NCI-H146 treated with DMSO at 0.1 percent for 48 hours (cell line): ENCODE measurements around the gene CD68.

Experiments used
- DNase-seq: peaks from one replicate; lab custom pipeline; 2025; ENCODE audit not compliant: unreplicated experiment; lab: John Stamatoyannopoulos, UW

The CD68 gene

DNA sequence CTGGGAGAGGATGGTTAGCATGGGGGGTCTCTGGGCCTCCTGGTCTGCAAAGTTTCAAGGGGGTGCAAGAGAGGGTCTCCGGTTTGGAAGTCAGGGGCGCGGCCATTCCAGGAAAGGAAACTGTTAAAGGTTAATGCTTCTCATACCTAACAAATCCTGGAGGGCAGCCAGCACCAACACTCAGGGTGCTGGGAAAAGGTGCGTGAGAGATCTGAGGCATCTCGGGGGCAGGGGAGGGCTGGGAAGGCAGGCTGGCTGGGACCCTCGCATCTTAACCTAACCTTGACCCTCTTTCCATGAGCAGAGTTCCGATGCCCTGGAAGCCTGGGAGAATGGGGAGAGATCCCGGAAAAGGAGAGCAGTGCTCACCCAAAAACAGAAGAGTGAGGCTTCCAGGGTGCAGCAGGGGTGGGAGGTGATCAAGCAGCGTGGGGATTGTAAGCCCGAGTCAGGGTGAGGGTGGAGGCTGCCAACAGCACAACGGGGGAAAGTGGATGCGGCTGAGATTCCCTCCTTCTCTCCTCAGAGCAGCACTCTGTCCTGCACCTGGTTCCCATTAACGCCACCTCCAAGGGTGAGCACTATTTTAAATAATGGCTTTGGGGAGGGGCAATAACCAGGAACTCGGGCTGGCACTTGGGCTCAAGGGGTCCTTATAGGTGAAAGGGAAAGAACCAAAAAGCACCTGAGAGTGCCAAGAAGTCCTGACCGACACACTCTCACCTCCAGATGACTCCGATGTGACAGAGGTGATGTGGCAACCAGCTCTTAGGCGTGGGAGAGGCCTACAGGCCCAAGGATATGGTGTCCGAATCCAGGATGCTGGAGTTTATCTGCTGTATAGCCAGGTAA is 19.9 kb upstream of the CD68 start:
- no peak for DNase-seq

DNA sequence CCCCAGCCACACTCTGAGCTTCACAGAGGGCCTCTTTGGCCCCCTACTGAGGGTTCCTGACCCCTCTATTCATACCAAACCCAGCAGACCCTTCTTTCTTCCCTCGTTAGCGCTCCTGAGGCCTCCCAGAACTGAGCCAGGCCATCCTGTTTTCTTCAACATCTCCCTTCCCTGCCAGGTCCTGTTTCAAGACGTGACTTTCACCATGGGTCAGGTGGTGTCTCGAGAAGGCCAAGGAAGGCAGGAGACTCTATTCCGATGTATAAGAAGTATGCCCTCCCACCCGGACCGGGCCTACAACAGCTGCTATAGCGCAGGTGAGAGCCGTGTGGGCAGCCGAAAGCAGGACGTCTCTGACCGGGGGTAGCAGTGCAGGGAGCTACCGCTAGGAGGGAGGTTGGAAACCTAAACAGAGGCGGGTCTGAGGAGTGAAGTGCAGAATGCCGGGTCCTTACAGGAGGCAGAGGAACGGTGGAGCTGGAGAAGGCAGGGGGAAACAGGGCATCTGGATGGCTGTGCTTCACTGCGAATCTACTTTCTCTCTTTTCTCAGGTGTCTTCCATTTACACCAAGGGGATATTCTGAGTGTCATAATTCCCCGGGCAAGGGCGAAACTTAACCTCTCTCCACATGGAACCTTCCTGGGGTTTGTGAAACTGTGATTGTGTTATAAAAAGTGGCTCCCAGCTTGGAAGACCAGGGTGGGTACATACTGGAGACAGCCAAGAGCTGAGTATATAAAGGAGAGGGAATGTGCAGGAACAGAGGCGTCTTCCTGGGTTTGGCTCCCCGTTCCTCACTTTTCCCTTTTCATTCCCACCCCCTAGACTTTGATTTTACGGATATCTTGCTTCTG is 19.0 kb upstream of the CD68 start:
- peak; percentile 17 for DNase-seq

DNA sequence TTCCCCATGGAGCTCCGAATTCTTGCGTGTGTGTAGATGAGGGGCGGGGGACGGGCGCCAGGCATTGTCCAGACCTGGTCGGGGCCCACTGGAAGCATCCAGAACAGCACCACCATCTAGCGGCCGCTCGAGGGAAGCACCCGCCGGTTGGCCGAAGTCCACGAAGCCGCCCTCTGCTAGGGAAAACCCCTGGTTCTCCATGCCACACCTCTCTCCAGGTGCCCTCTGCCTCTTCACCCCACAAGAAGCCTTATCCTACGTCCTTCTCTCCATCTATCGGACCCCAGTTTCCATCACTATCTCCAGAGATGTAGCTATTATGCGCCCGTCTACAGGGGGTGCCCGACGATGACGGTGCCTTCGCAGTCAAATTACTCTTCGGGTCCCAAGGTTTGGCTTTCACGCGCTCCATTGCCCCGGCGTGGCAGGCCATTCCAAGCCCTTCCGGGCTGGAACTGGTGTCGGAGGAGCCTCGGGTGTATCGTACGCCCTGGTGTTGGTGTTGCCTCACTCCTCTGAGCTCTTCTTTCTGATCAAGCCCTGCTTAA is 18.3 kb upstream of the CD68 start:
- DNase-seq: peak; percentile 84

DNA sequence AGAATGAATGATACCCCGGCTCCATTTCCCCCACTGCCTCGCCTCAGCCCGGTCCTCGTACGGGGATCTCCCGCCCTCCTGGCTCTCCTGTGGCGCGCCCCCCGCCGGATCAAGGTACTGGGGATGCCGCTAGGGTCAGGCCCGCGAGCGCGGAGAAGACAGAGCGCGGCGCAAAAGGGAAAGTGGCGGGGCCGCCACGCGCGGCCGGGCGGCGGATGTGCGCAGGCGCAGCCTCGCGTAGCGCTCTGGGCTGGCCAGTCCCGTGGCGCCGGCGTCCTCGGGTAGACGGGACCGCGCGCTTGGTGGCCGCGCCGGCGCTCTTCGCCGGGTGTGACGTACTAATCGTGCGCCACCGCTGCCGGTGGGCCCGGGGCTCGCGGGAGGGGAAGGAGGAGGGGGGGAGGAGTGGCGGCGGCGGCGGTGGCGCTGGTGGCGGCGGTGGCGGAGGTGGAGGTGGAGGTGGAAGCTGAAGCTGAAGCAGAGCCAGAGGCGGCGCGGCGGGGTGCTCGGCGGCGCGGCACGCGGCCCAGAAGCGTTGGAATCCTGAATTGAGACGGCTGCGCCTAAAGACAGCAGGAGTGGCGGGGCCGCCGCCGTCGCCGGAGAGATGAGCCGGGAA is 17.7 kb upstream of the CD68 start, which contains the start of gene SENP3:
SENP3 (plus strand) TSS at position 331 of the 619 bp plus-strand sequence. CDS start 1,158 bp downstream, outside the sequence.
- DNase-seq: peak; percentile 62

DNA sequence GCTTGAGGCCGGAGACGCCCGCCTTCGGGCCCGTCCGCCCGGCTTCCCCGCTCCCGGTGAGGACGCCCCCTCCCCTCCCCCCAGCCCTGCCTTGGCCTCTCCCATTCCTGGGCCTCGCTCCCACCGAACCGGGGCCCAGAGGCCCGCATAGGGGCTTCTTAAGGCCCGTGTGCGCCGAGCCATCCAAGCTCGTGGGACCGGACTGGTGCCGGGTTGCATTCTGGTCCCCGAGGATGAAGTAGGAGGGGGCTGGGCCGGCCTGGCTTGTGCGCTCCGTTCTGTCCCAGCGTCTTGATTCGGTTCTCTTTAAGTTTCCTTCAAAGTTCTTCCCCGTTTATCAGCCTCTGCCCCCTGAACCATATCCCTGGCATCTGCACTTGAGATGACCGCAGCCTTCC is 17.2 kb upstream of the CD68 start:
- DNase-seq: no peak

DNA sequence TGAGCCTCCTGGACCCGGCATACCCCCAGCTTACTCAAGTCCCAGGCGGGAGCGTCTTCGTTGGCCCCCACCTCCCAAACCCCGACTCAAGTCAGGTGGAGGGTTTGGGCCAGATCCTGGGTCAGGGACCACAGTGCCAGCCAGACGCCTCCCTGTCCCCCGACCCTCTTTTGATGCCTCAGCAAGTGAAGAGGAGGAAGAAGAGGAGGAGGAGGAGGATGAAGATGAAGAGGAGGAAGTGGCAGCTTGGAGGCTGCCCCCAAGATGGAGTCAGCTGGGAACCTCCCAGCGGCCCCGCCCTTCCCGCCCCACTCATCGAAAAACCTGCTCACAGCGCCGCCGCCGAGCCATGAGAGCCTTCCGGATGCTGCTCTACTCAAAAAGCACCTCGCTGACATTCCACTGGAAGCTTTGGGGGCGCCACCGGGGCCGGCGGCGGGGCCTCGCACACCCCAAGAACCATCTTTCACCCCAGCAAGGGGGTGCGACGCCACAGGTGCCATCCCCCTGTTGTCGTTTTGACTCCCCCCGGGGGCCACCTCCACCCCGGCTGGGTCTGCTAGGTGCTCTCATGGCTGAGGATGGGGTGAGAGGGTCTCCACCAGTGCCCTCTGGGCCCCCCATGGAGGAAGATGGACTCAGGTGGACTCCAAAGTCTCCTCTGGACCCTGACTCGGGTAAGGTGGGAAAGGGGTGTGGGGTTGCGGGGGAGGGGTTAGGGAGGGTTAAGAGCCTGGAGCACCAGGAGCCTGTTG is 16.1 kb upstream of the CD68 start:
- DNase-seq: no peak

DNA sequence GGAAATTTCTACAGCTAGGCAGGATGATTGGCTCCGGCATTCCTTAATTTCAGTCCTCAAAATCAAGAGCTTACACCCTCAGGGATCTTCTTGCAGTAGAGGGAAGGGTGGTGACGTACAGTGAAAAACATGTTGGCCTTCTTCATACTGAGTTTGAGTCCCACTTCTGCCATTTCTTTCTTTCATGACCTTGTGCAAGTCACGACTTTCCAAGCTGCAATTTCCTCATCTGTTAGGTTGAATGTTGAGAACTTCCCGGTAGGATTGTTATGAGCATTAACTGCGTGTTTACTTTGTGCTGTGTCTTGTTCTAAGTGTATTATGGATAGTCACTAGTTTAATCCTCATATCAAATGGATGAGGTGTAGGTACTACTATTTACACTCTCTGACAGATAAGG is 9.9 kb upstream of the CD68 start:
- no peak for DNase-seq

DNA sequence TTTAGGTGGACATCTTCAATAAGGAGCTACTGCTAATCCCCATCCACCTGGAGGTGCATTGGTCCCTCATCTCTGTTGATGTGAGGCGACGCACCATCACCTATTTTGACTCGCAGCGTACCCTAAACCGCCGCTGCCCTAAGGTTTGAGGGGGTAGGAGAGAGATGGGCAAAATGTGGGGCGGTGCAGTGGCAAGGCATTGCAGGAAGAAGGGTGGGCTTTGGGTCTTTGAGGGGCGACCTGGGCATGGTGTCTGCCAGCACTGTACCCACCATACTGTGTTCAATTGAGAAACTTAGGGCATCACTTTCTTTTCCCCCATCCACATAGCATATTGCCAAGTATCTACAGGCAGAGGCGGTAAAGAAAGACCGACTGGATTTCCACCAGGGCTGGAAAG is 9.1 kb upstream of the CD68 start:
- DNase-seq: no peak

DNA sequence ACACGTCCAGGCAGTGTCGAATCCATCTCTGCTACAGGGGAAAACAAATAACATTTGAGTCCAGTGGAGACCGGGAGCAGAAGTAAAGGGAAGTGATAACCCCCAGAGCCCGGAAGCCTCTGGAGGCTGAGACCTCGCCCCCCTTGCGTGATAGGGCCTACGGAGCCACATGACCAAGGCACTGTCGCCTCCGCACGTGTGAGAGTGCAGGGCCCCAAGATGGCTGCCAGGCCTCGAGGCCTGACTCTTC is 7.2 kb upstream of the CD68 start:
- no peak for DNase-seq

DNA sequence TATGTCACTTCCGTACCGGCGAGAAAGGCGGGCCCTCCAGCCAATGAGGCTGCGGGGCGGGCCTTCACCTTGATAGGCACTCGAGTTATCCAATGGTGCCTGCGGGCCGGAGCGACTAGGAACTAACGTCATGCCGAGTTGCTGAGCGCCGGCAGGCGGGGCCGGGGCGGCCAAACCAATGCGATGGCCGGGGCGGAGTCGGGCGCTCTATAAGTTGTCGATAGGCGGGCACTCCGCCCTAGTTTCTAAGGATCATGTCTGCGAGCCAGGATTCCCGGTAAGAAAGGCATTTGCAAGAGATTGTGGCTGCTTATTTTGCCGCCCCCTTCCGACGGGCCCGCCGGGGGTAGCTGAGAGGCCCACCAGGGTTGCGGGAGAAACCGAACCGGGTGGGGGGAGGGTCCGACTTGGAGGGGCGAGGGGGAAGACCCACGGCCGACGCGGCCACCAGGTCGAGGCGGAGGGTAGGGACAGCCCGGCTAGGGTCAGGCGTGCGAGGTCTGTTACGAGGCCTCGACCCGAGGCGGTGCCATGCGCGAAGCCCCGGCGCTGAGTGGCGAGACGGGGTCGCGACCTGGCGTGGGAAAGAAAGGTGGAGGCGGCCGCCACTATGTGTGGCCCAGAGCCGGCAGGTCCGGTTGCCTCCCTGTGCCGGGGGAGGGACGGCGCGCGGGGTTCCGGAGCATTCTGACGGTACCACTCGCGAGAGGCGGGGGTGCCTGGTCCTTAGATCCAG is 6.7 kb upstream of the CD68 start:
- peak; percentile 97 for DNase-seq

DNA sequence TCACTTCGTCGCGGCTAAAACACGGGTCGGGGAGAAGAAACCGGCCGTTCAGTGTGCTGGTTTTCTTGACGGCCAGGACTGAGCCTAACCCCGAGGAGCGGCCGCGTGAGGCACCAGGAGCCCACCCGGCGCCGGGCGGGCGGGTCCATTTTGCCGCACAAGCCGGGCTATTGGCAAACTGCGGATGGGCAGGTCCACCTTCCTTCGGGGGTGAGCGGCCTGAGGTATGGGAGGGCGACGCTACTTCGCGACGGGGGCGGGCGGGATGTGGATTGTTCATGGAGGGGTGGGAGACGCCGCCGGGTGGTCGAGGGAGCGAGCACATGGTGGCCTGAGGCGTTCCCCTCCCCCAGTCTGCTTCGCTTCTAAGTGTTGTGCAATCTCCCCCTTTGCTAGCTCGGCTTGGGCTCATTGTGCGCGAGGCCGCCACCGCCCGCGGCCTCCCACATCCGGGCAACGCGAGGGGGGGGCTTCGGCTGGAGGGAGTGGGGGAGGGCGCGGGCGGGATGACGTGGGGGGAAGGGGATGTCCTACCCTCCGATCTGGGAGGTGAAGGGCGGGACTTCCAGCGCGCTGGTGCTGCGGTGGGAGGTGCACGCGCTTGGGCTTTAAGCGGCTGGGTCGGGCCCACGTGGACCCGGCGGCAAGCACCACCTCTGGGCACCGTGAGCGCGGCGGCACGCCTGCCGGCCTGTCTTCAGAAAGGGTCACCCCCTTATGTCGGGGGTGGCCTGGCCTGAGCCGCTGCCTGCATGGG is 5.9 kb upstream of the CD68 start:
- peak; percentile 73 for DNase-seq

DNA sequence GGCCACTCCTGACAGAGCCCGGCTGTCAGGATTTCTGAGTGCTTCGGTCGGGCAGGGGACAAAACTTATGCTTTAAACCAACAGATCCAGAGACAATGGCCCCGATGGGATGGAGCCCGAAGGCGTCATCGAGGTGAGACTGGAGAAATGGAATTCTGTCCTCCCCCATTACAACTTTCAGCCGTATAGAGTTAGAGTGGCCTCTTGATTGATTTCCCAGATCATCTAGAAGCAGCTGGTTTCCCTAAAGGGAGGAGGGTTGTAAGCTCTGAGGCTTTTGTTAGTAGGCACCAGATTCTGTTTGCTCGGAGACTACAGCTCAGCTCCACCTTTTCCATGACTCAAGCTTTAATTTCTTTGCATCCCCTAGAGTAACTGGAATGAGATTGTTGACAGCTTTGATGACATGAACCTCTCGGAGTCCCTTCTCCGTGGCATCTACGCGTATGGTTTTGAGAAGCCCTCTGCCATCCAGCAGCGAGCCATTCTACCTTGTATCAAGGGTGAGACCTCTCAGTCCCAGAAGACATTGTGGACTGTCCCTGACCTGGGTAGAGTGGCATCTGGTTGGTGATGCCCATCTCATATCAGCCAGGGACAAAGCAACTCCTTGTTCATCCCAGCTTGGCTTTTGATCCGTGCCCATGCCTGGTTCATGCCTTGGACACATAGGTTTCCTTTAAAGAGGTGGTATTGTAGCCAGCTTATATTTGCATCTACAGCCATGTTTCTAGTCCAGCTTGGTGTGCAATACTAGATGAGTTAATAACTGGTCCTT is 5.1 kb upstream of the CD68 start:
- no peak for DNase-seq

DNA sequence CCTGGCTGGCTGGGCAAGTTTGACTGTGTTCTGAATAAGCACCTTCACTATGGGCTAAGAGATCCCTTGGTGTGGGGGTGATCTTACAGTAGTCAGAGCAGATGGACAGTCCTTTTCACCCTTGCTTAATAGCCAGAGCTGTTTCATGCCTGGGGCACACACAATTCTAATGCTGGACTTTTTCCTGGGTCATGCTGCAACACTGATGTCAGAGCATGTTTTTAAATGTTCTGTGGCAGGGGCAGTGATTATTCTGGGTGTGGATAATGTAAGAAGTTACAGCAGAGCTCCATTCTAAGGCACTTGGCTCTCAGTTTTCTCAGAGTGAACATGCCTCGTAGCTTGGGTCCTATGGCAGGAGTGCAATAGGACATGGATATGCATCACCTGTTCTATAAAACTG is 4.0 kb upstream of the CD68 start:
- DNase-seq: no peak

DNA sequence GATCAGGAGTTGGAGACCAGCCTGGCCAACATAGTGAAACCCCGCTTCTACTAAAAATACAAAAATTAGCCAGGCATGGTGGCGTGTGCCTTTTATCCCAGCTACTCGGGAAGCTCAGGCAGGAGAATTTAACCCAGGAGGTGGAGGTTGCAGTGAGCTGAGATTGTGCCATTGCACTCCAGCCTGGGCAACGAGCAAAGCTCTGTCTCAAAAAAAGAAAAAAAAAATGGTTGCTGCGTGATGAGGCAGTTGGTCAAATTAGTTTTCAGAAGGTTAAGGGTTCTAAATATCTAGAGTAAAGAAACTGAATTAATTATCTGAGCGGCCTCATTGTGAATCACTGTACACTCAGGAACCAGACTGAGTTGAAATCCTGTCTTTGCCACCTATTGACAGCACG is 3.5 kb upstream of the CD68 start:
- DNase-seq: no peak

DNA sequence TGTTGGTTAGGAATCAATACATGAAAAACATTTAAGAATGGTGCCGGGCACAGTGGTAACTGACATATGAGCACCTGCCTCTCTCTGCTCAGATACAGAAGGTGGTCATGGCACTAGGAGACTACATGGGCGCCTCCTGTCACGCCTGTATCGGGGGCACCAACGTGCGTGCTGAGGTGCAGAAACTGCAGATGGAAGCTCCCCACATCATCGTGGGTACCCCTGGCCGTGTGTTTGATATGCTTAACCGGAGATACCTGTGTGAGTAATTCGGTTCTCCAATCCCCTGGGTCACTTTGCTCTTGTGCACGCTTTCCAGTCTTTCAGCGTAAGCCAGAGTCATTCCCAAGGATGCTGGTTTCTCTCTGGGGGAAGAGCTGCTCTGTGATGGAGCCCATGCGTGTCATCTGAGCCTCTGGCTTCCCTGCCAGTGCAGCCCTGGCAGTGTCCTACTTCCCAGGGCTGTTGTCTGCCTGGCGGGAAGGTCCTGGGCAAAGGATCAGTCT is 3.0 kb upstream of the CD68 start:
- DNase-seq: no peak

DNA sequence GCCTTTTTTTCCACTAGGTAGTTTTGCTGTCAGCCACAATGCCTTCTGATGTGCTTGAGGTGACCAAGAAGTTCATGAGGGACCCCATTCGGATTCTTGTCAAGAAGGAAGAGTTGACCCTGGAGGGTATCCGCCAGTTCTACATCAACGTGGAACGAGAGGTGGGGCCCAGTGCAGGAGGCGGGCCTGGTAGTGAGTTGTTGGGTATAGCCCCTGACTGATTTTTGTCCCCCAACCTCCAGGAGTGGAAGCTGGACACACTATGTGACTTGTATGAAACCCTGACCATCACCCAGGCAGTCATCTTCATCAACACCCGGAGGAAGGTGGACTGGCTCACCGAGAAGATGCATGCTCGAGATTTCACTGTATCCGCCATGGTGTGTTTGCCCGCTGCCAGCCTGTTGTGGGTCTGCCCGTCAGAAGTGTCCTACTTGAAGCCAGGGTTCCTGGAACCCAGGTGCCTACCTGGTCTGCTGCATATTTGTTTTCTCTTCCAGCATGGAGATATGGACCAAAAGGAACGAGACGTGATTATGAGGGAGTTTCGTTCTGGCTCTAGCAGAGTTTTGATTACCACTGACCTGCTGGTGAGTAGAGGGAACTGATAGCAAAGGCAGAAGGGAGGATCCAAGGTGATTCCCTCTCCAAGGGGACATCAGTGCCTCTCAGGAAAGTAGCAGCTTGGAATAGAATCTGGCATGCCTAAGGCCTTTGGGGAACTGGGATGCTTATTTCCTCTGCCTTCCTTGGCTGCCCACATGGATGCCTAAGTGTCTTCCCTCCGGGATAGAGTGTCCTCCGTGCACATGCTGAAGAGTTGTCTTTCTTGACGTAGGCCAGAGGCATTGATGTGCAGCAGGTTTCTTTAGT is 1.9 kb upstream of the CD68 start:
- DNase-seq: no peak

DNA sequence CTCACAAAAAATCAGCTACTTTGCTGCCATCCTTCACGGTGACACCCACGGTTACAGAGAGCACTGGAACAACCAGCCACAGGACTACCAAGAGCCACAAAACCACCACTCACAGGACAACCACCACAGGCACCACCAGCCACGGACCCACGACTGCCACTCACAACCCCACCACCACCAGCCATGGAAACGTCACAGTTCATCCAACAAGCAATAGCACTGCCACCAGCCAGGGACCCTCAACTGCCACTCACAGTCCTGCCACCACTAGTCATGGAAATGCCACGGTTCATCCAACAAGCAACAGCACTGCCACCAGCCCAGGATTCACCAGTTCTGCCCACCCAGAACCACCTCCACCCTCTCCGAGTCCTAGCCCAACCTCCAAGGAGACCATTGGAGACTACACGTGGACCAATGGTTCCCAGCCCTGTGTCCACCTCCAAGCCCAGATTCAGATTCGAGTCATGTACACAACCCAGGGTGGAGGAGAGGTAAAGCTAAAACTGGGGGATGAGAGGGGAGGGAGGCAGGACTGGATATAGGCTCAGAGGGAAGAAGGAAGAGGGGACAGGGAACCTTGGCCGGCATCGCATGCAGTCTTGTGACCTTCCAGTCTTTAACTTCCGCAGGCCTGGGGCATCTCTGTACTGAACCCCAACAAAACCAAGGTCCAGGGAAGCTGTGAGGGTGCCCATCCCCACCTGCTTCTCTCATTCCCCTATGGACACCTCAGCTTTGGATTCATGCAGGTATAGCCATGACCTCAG is 581 bp downstream of the CD68 start:
- DNase-seq: no peak
